Coronary artery (tissue), 2 donors: ENCODE measurements around the gene FBLN2.

Experiments
- DNase-seq: peaks from one replicate; pipeline ENCODE4 v3.0.0-alpha.2; 2017; ENCODE audit warnings: low spot score
- H3K27ac ChIP-seq, 2 donors: fragments of 200-600 bp; sonication (generic); one replicate each; pipeline ENCODE4 v1.5.1; 2016 to 2019
- H3K4me3 ChIP-seq: fragments of 200-600 bp; sonication (generic); 2 replicates; pipeline ENCODE4 v1.5.1; 2016; ENCODE audit warnings: mild to moderate bottlenecking, moderate library complexity
- TF ChIP-seq, protein P1 (sequence below): fragments of 200-600 bp; sonication (generic); IDR thresholded peaks from one replicate; pipeline ENCODE4 v1.5.1; 2019; ENCODE audit warnings: antibody characterized with exemption

The FBLN2 gene

DNA sequence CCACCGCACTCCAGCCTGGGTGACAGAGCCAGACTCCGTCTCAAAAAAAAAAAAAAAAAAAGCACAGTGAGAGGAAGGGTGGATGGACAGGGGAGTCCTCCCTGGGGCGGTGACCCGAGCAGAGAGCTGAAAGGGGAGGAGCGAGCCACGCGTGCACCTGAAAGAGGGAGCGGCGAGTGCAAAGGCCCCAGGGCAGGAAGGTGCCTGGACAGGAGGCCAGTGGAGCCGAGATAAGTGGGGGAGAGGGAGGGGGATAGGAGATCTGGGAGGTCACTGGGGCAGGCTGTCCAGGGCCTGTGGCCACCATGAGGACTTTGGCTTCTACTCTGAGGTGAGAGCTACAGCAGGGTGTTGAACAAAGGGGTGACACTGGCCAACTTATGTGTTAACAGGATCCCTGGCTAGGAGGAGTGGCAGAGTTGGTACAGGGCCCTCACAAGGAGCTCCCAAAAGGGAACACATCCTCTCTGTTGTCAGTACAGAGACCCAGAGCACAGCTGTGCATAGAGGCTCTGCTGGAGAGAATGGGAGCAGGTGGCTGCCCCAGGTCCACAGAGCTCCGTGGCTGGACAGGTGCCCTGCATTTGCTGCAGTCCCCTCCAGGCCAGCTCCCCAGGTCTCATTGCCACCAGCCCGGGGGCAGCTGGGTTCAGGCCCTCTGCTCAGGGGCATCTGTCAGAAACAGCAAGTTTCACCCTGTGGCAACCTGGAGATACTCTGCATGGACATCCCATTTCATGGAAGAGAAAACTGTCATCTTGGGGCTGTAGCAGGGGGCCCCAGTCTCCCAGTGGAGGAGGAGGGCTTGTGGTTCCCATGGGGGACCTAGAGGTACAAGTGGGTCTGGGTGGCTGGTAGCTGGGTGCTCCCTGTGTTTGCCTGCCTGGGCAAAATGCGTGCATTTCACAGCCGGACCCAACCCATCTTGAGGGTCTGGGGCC lies 28.5 kb downstream of the FBLN2 start:
- no peak for DNase-seq
- TF ChIP-seq, protein P1, sequence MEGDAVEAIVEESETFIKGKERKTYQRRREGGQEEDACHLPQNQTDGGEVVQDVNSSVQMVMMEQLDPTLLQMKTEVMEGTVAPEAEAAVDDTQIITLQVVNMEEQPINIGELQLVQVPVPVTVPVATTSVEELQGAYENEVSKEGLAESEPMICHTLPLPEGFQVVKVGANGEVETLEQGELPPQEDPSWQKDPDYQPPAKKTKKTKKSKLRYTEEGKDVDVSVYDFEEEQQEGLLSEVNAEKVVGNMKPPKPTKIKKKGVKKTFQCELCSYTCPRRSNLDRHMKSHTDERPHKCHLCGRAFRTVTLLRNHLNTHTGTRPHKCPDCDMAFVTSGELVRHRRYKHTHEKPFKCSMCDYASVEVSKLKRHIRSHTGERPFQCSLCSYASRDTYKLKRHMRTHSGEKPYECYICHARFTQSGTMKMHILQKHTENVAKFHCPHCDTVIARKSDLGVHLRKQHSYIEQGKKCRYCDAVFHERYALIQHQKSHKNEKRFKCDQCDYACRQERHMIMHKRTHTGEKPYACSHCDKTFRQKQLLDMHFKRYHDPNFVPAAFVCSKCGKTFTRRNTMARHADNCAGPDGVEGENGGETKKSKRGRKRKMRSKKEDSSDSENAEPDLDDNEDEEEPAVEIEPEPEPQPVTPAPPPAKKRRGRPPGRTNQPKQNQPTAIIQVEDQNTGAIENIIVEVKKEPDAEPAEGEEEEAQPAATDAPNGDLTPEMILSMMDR: no peak

DNA sequence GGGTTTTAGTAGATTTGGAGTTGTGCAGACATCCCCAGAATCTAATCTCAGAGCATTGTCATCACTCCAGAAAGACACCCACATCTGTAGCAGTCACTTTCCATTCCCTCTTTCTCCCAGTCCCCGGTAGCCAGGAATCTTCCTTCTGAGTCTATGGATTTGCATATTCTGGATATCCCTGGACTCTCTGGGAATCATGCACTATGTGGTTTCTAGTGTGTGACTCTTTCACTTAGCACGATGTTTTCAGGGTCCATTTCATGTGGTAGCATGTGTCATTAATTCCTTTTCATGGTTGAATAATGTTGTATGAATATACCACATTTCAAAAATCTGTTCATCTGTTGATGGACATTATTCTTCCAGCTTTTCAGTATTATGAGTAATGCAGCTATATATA lies 29.3 kb downstream of the FBLN2 start:
- H3K27ac ChIP-seq: no peak overlapping the region
- no peak for DNase-seq
- TF ChIP-seq, protein P1: no peak

More for the DNA sequence above, 28.5 kb downstream of the FBLN2 start:
- no peak overlapping the region for H3K27ac ChIP-seq
- H3K4me3 ChIP-seq: no peak overlapping the region

DNA sequence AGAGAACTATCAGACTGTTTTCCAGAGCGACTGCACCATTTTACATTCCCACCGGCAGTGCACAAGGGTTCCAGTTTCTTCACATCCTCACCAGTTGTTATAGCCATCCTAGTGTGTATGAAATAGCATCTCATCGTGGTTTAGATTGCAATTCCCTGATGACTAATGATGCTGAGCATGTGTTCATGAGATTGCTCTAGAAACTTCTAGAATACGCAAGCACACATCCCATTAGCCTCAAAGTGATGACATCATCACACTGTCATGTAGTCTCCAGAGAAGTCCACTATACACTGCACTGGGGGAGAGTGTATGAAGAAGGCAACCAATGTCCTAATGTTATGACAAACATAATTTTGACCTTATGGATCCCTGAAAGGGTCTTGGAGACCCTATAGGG lies 30.1 kb downstream of the FBLN2 start:
- Histone ChIP-seq H3K4me3 (no peak overlapping the region), H3K27ac (no peak overlapping the region)
- TF ChIP-seq, protein P1: no peak
- DNase-seq: no peak

More for the DNA sequence above, 29.3 kb downstream of the FBLN2 start:
- H3K4me3 ChIP-seq: no peak overlapping the region

DNA sequence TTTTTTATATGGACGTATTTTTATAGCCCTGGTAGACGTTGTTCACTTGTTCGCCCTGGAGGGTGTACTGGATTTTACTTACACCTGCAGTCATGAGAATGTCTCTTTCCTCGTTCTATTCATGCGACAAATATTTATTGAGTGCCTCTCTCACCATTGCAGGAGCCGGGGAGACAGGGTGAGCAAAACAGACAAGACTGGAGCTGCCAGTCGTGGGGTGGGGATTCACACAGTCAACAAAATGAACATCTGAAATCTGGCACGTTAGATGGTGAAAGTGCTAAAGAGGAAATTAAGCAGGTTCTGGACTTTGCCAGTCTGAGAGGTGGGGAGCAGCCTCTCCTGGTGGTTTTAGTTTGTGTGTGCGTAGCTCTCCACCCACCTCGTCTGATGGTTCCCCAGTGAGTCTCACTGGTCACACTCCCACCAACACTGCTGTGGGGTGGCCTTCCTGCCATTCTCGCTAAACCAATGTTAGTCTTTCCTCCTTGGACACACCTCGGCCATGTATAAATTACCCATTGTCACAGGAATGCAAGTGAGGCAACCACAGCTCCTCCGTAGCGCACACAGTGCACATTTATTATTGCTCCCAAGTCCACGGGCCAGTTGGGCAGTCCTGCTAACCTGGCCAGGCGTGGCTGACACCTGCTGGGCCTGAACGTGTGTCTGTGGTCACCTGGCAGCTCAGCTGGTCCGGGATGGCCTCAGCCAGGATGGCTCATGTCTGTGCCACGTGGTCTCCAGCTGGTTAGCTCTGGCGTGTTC lies 31.5 kb downstream of the FBLN2 start:
- no peak for DNase-seq

DNA sequence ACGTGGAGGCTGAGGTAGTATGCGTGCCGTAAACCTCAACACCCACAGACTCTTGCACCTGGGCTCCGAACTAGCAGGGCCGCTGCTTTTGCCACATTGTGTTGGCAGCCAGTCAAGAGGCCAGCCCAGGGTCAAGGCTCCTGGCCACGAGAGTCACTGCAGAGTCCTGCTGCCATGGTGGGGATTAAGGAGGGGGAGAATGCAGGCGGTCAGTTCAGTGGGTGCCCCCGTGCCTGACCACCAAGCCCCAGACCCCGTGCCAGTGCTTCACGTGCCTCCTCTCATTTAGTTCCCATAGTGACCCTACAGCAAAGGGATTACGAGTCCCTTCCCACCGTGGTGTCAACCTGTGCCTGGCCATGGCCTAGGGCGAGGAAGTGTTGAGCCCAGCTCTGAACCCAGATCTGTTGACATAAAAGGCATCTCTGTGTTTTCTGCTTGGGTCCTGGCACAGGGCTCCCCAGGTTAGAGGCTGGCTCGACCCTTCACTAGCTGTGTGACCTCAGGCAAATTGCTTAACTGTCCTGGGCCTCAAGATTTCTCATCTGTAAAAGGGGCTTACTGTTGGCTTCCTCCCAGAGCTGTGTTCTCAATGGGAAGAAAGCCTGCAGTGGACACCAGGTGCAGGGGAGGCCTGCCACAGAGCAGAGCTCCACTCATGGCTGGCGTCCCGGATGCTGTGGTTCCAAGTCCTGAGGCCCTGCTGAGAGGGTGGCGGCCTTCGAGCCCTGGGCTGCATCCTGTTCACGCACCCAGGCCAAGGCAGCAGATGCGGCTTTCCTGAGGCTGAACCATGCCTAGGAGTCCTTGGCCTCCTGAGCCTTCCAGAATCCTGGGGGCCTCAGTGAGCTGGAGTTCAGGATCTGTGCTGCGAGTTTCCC lies 32.8 kb downstream of the FBLN2 start:
- DNase-seq: no peak
- TF ChIP-seq, protein P1: no peak
- H3K4me3 ChIP-seq: no peak overlapping the region
- H3K27ac ChIP-seq: peak overlapping the region in 1 of 2 donors; percentile 16

More for the DNA sequence above, 31.5 kb downstream of the FBLN2 start:
- TF ChIP-seq, protein P1: no peak
- H3K27ac ChIP-seq: no peak overlapping the region
- no peak overlapping the region for H3K4me3 ChIP-seq

DNA sequence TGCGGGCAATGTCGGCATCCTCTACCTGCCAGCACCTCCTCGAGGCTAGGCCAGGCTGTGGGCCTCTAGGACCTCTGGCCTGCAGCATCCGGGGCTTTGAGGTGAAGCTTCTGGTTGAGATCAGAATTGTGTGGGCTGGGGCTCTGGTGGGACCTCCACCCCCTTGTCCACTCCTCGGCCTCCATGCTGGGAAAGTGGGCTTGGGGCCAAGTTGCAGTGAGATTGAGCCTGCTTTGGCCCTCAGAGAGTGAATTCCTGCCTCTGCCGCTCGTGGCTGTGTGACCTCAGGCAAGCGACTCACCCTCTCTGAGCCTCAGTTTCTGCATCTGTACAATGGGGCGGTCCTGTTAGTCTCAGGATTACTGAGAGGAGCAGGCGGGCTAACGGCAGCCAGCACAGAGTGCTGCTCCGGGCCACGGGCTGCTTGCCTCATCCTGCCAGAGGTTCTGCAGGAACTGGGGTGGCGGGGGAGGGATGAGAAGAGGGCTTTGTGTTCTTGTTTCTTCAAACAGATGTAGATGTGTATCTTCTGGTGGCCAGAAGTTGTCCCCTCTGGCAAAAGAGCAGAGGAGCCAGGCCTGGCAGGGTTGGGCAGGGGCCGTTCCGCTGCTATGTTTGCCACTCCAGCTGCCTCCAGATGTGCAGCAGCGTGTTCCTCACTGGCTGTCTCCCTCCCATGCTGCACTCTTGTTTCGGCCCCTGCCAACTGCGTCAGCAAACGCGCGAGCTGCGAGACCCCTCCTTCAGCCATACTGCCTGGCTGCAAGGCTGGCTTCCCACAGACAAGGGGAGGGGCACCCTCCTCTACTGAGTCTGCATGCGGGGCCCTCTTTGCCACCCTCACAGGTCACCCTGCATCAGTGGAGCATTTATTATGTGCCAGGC lies 33.7 kb downstream of the FBLN2 start:
- TF ChIP-seq, protein P1: no peak
- DNase-seq: no peak
- Histone ChIP-seq H3K4me3 (no peak overlapping the region), H3K27ac (peak overlapping the region in 1 of 2 donors; percentile 16)
